Endothelial cell of umbilical vein (primary cell): Measurements from ENCODE around the gene IL17F.

ENCODE experiments used
- EZH2 ChIP-seq: IDR thresholded peaks from 2 replicates; pipeline ENCODE4 v1.6.1; 2012; ENCODE audit warnings: borderline replicate concordance, low read depth, mild to moderate bottlenecking, moderate library complexity, low read length, inconsistent platforms; ENCODE audit not compliant: severe bottlenecking
- FOS ChIP-seq: IDR thresholded peaks from 2 replicates; pipeline ENCODE4 v1.6.1; 2011; ENCODE audit warnings: mild to moderate bottlenecking, low read length, moderate library complexity, borderline replicate concordance; ENCODE audit not compliant: insufficient read depth
- MYC ChIP-seq: IDR thresholded peaks from one replicate; pipeline ENCODE4 v1.6.1; 2011; ENCODE audit warnings: mild to moderate bottlenecking, low read depth, low read length
- POLR2AphosphoS5 ChIP-seq: IDR thresholded peaks from 2 replicates; pipeline ENCODE4 v1.6.1; 2012; ENCODE audit warnings: low read depth, mild to moderate bottlenecking, control low read depth, low read length, moderate library complexity; ENCODE audit not compliant: insufficient read depth
- TF ChIP-seq, protein P1 (sequence below), 2 donors: IDR thresholded peaks; 1 replicate in 1 of 2; 2 replicates in 1 of 2; pipeline ENCODE4 v1.5.1; 2011; ENCODE audit warnings: low read length in 2 of 2, mild to moderate bottlenecking in 2 of 2, moderate library complexity in 2 of 2, control low read depth in 1 of 2, inconsistent platforms in 1 of 2, low read depth in 1 of 2; ENCODE audit not compliant: insufficient read depth in 1 of 2; ENCODE audit errors: extremely low read depth in 1 of 2
- TF ChIP-seq, protein P2 (sequence below): IDR thresholded peaks from 2 replicates; pipeline ENCODE4 v1.6.1; 2011; ENCODE audit not compliant: insufficient read depth, insufficient read length

DNA sequence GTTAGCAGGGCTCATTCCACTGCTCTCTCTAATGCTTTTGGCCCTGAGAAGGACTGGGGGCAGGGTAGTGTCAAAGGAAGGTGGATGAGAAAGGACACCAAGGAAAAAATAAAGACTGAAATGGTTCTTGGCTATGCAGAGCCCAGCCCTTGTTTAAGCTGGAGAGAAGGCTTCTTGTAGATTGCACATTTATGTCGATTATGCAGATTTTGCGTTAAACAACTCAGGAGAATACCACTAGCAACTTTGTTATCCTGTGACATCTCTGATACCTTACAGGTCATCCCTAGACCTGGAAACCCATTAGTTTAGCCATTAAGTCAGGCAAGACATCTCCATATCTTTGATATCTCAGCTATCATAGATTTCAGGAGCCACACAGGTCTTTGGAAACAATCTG lies 11.1 kb upstream of the IL17F start:
- TF ChIP-seq POLR2AphosphoS5 (no peak), MYC (no peak), FOS (no peak), EZH2 (no peak)
- TF ChIP-seq, protein P1, sequence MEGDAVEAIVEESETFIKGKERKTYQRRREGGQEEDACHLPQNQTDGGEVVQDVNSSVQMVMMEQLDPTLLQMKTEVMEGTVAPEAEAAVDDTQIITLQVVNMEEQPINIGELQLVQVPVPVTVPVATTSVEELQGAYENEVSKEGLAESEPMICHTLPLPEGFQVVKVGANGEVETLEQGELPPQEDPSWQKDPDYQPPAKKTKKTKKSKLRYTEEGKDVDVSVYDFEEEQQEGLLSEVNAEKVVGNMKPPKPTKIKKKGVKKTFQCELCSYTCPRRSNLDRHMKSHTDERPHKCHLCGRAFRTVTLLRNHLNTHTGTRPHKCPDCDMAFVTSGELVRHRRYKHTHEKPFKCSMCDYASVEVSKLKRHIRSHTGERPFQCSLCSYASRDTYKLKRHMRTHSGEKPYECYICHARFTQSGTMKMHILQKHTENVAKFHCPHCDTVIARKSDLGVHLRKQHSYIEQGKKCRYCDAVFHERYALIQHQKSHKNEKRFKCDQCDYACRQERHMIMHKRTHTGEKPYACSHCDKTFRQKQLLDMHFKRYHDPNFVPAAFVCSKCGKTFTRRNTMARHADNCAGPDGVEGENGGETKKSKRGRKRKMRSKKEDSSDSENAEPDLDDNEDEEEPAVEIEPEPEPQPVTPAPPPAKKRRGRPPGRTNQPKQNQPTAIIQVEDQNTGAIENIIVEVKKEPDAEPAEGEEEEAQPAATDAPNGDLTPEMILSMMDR (IDR thresholded peaks at IDR 0.05; ENCODE audit: extremely low read depth in 1 of 2, insufficient read depth in 1 of 2, low read depth in 1 of 2, low read length in 2 of 2), result no peak
- TF ChIP-seq, protein P2, sequence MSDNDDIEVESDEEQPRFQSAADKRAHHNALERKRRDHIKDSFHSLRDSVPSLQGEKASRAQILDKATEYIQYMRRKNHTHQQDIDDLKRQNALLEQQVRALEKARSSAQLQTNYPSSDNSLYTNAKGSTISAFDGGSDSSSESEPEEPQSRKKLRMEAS, result no peak
